Gastroesophageal sphincter (tissue), 3 donors: ENCODE results near the gene CIB2.

ENCODE experiments used
- CTCF ChIP-seq, 4 experiments: fragments of 200-600 bp in 2 of 4; fragments of 450-650 bp in 2 of 4; sonication (generic) in 1 of 4; IDR thresholded peaks; one replicate each; pipeline ENCODE4 v1.5.1; 2017 to 2019; ENCODE audit warnings: antibody characterized with exemption in 4 of 4, mild to moderate bottlenecking in 2 of 4, moderate library complexity in 2 of 4
- POLR2A ChIP-seq, 2 donors: fragments of 450-650 bp; IDR thresholded peaks; one replicate each; pipeline ENCODE4 v1.6.1; 2017; ENCODE audit warnings: antibody characterized with exemption in 2 of 2, mild to moderate bottlenecking in 2 of 2, moderate library complexity in 1 of 2
- POLR2AphosphoS5 ChIP-seq: sonication (generic); formaldehyde crosslinking; IDR thresholded peaks from one replicate; pipeline ENCODE4 v1.6.1; 2017; ENCODE audit warnings: antibody characterized with exemption

- no peak for TF ChIP-seq POLR2A (IDR thresholded peaks at IDR 0.05)
- TF ChIP-seq CTCF (IDR thresholded peaks at IDR 0.05): no peak
- TF ChIP-seq POLR2AphosphoS5: no peak
These were observed 10.7 kb downstream of the CIB2 start for GRCh38 chr15:78120523-78120922.
